Fibroblast of upper back skin (primary cell): Measurements from ENCODE around the gene PBX4.

Source experiments
- DNase-seq: peaks from one replicate; pipeline ENCODE4 v3.0.0-alpha.2; 2013

The PBX4 gene

GRCh38 chr19:19517235-19517619 is 101.3 kb downstream of the PBX4 start:
- DNase-seq, result no peak

GRCh38 chr19:19515642-19516519 is 102.6 kb downstream of the PBX4 start, which contains the start of gene NDUFA13:
TSS of gene NDUFA13 (plus strand) at chr19:19516225. CDS start at chr19:19516239, 14 bp downstream.
- peak; percentile 92 for DNase-seq

- no peak for DNase-seq
Measured at GRCh38 chr19:19514881-19515641, 103.4 kb downstream of the PBX4 start, which contains the start of gene TSSK6. TSS of gene TSSK6 (minus strand) at chr19:19515548. CDS start at chr19:19515427, 121 bp downstream.

GRCh38 chr19:19514215-19514657 is 104.3 kb downstream of the PBX4 start:
- peak; percentile 63 for DNase-seq

- no peak for DNase-seq
Measured at GRCh38 chr19:19513682-19514081, 104.8 kb downstream of the PBX4 start.
